Cortex of kidney (tissue), 1 donor: ENCODE data around the gene OR8B2.
"Not testable (repeated sequence)": the region's sequence is repeated elsewhere in the genome, so short reads cannot be mapped to it uniquely, and the experiment has no call there.

Experiments used
- DNase-seq: peaks from one replicate; lab custom pipeline; 2025; lab: John Stamatoyannopoulos, UW

Gene OR8B2

GRCh38 chr11:124384399-124384798, at the start of gene OR8B2:
TSS of gene OR8B2 (minus strand) at chr11:124384499. CDS start at chr11:124383343, 1,156 bp downstream.
- no peak for DNase-seq

DNA sequence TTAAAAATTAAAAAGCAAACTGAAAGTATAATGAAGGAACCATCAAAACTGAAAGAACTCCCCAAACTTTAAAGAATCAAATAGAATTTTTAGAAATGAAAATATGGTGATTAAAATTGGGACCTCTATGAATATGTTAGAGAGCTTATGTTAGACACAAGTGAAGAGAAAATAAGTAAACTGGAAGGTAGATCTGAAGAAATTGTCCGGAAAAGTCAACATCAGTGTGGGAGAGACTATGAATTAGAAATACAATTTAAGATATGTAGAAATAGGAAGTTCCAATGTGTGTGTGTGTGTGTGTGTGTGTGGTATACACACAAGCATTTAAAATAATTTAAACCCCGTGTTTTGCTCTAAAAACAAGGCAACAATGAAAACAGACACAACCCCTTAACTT, 45.3 kb upstream of the OR8B2 start:
- DNase-seq, result no peak

GRCh38 chr11:124424384-124424921, 40.2 kb upstream of the OR8B2 start, which contains the start of gene OR8B4:
TSS of gene OR8B4 (minus strand) at chr11:124424871. CDS start at chr11:124424871, 0 bp downstream.
- DNase-seq, result no peak

DNA sequence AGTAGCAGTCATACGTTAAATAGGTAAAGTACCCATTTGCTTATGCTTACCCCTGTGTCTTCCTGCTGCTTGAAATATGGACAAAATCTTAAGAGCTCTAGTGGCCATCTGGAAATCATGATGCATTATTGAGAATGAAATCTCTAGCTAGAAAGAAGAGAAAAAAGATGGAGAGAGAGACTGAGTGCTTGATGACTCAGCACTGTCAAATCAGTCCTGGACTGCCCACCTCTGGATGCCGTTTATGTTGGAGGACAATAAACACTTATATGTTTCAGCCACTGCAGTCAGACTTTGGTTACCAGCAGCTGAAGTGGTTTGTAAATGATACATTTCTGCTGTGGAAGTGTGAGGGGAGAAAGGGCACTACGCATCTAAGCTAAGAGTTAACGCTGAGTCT, 36.7 kb upstream of the OR8B2 start:
- no peak for DNase-seq

- no peak for DNase-seq
Observed at GRCh38 chr11:124415356-124415923, 31.1 kb upstream of the OR8B2 start.

DNA sequence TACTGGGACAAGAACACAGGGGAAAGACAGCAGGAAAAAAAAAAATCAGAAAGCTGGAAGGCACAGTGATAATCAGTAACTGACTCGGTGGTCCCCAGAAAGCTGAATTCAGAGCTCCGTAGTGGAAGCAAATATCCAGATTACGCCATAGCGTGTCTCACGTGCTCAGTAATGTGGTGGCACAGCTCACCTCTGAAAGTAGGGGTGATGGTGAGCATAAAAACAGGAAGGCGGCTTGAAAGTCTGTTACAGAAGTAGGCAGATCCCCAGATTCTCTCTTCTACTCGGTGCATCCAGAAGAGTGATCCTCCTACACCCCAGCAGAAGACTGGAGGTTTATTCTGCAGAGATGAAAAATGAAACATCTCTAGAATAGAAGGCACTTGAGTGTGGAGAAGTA, 25.6 kb upstream of the OR8B2 start:
- DNase-seq, result no peak

DNA sequence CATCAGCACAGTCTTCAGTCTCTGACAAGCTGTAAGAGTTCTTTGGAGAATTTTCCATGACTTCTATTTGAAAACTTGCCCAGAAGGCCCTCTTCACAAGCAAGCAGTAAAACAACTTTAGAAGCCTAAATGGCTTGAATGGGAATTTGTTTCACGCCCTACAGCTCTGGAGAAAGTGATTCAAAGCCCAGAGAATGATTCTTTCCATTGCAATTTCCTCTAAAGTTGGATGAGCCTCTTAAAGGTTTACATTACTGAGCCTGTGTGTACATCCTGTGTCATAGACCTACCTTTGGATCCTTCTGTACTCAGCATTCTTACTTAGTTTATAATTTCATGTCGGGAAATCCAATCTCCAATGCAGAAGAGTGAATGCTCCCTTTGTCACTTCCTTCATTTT, 21.3 kb upstream of the OR8B2 start:
- no peak for DNase-seq

DNA sequence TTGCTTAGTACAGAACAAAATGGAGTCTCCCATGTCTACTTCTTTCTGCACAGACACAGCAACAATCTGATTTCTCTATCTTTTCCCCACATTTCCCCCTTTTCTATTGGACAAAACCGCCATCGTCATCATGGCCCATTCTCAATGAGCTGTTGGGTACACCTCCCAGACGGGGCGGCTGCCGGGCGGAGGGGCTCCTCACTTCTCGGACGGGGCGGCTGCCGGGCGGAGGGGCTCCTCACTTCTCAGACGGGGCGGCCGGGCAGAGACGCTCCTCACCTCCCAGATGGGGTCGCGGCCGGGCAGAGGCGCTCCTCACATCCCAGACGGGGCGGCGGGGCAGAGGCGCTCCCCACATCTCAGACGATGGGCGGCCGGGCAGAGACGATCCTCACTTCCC, 18.9 kb upstream of the OR8B2 start:
- not testable (repeated sequence) for DNase-seq

DNA sequence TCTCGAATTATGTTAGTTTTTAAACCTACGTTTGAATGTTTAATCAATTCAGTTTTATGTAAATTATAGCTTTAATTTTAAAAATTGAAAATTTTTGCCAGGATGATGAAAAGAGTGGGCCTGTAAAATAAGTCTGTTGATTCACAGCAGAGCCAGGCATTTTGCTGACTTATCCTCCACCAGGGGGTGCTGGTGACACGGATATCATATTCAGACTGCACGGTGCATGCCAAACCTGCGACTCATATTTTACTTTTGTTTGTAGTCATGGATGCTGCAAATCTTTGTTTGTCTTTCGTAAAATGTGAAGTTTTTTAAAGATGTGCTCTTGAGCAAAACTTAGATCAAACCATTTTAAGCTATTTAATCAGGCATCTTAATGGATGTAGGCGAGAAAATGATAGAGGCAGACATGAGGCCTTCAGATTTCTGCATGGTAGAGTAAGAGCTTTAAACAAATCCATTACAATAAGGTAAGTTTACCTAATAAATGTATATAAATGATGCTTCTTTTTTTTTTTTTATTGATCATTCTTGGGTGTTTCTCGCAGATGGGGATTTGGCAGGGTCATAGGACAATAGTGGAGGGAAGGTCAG, 18.1 kb upstream of the OR8B2 start:
- no peak for DNase-seq

- no peak for DNase-seq
Observed at GRCh38 chr11:124398924-124399323, 14.6 kb upstream of the OR8B2 start, which contains the start of gene OR8B3. TSS of gene OR8B3 (minus strand) at chr11:124399024. CDS start at chr11:124397351, 1,673 bp downstream.

DNA sequence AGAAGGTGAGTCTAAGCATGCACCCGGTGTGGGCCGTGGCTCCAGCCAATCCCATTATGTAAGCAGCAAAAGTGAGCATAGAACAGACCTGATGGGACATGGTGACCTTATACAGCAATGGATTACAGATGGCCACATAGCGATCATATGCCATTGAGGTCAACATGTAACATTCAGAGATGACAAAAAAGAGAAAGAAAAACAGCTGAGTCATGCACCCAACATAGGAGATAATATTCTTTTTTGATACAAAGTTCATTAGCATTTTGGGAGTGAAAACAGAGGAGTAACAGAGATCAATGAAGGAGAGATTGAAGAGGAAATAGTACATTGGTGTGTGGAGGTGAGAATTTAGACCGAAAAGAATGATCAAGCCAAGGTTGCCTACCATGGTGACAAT, 12.5 kb upstream of the OR8B2 start:
- DNase-seq, result not testable (repeated sequence)

DNA sequence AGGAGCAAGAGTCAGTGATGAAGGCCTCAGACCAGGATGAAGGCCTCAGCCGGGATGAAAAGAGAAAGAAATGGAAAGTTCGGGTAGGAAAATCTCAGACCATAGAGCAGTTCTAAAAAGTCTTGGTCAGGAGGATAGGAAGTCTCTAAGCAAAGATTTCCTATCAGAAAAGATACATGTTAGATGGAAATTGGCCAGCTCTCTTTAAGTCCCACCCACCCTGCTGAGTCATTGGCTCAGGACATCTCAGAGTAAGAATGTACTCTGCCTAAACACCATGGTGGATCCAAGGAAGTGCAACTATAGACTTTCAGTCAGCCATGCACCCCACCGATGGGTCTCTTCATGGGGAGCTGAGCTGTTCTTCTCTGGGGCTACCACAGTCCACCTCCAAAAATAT, 10.1 kb upstream of the OR8B2 start:
- DNase-seq, result no peak

DNA sequence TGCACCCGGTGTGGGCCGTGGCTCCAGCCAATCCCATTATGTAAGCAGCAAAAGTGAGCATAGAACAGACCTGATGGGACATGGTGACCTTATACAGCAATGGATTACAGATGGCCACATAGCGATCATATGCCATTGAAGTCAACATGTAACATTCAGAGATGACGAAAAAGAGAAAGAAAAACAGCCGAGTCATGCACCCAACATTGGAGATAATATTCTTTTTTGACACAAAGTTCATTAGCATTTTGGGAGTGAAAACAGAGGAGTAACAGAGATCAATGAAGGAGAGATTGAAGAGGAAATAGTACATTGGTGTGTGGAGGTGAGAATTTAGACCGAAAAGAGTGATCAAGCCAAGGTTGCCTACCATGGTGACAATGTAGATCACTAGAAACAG, 1.4 kb downstream of the OR8B2 start:
- not testable (repeated sequence) for DNase-seq

DNA sequence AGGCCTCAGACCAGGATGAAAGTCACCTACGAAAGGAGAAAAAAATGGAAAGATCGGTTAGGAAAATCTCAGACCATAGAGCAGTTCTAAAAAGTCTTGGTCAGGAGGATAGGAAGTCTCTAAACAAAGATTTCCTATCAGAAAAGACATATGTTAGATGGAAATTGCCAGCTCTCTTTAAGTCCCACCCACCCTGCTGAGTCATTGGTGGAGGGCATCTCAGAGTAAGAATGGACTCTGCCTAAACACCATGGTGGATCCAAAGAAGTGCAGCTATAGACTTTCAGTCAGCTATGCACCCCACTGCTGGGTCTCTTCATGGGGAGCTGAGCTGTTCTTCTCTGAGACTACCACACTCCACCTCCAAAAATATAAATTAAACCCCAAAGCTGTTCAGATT, 3.7 kb downstream of the OR8B2 start:
- no peak for DNase-seq

DNA sequence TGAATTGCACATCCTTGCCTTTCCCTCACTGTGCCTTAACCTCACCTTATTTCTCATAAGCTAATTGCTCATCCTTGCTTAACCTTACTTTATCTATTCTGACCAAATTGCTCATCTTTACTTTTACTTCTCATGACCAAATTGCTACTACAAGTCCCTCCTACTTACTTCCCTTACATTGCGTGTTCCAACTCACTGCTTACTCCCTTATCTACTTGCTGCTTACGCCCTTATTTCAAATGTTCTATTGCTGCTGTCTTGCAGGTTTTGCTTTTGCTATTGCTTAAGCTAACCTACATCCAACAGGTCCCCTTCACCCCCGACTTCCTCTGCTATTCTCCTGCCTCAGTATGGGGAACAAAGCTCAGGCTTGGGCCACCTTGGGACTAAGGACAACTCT, 8.0 kb downstream of the OR8B2 start:
- no peak for DNase-seq

DNA sequence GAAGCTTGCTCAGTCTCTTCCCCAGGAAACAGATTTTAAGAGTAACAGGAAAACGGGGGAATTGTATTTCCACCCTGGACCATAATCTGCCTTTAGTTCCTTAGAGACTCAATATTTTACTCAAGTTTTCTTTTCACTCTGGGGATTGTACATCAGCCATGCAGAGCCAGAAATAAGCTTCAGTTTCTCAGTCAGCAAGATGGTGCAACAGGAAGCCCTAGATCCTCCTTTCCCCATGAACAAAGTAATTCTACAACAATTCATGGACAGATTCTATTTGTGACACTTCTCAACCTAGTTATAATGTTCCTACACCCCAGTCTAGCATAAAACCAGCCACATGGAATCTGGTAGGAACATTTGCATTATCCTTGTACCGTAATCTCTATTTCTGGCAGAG, 24.7 kb downstream of the OR8B2 start:
- no peak for DNase-seq

GRCh38 chr11:124346311-124346955, 37.9 kb downstream of the OR8B2 start:
- no peak for DNase-seq

GRCh38 chr11:124344346-124344745, 40.0 kb downstream of the OR8B2 start:
- no peak for DNase-seq

DNA sequence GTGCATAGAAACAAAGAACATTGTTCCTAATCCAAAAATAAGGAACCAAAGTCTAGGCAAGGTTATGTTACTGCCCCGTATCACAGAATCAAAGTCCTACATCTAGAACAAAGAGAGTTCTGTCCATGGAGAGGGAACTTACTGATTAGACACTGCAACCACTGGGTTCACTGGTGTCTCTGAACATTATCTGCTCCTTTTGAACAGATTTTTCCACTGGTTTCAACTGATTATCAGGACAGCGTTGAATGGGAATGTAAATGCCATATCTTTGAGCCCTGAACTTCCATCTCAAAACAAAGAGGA, 44.2 kb downstream of the OR8B2 start:
- no peak for DNase-seq

GRCh38 chr11:124339396-124340141, 44.7 kb downstream of the OR8B2 start:
- no peak for DNase-seq
